A549 (cell line): ENCODE results near the gene NFATC4. TPM values are rescaled to one million over a fixed set of nuclear protein-coding genes. Genes with fewer than 3 reads are reported as not detected.

Experiments used
- ATAC-seq, 2 experiments: fragments of 200-7000 bp in 1 of 2; fragments of >200 bp in 1 of 2; cut with Nextera tagmentation in 1 of 2; cut with Tn5 transposase in 1 of 2; 3 replicates each; pipeline versions ENCODE4 v1.8.0 to v1.9.1; 2018 to 2020; ENCODE audit warnings: mild to moderate bottlenecking in 1 of 2, moderate library complexity in 1 of 2
- CTCF ChIA-PET: fragments of 300-600 bp; sonication (Branson Sonifier 250); formaldehyde crosslinking; extraction: SDS; loops from one replicate; lab custom pipeline; 2021; ENCODE audit warnings: antibody characterized with exemption, inconsistent platforms; lab: Yijun Ruan, JAX
- POLR2A ChIA-PET: fragments of 350-600 bp; formaldehyde crosslinking; extraction: SDS; loops from one replicate; lab custom pipeline; 2021; ENCODE audit warnings: antibody characterized with exemption, inconsistent platforms; lab: Yijun Ruan, JAX
- DNase-seq, 2 experiments: peaks; one replicate each; pipeline versions ENCODE4 v3.0.0 to v3.0.0-alpha.2; 2011 to 2016; ENCODE audit warnings: low read depth in 1 of 2, low spot score in 1 of 2
- FAIRE-seq: peaks from 2 replicates; lab custom pipeline; 2011; peaks lifted over from hg19 to GRCh38; lab: Jason Lieb, UNC
- H3K27ac ChIP-seq, 2 experiments: fragments of >200 bp; sonication (Bioruptor Twin); formaldehyde crosslinking; 3 replicates each; pipeline ENCODE4 v1.5.1; 2016 to 2017
- H3K4me1 ChIP-seq: fragments of >200 bp; sonication (Bioruptor Twin); formaldehyde crosslinking; 3 replicates; pipeline ENCODE4 v1.6.1; 2016
- H3K4me2 ChIP-seq: fragments of >200 bp; sonication (Bioruptor Twin); formaldehyde crosslinking; 3 replicates; pipeline ENCODE4 v1.6.1; 2016
- H3K4me3 ChIP-seq: fragments of >200 bp; sonication (Bioruptor Twin); formaldehyde crosslinking; 3 replicates; pipeline ENCODE4 v1.5.1; 2016
- H3K9me3 ChIP-seq: fragments of >200 bp; sonication (Bioruptor Twin); formaldehyde crosslinking; 3 replicates; pipeline ENCODE4 v1.6.1; 2016
- CBX2 ChIP-seq: fragments of 200-600 bp; sonication (generic); IDR thresholded peaks from 2 replicates; pipeline ENCODE4 v1.6.1; 2016; ENCODE audit warnings: low read depth, mild to moderate bottlenecking, borderline replicate concordance
- CEBPB ChIP-seq, 2 experiments: fragments of >200 bp in 1 of 2; sonication (Bioruptor Twin) in 1 of 2; formaldehyde crosslinking in 1 of 2; IDR thresholded peaks; 2 replicates each; pipeline ENCODE4 v1.6.1; 2012 to 2016
- EP300 ChIP-seq, 2 experiments: fragments of >200 bp; sonication (Bioruptor Twin); formaldehyde crosslinking; IDR thresholded peaks; 2 replicates in 1 of 2; 3 replicates in 1 of 2; pipeline ENCODE4 v1.6.1; 2016 to 2017
- FOSL2 ChIP-seq, 2 experiments: fragments of 450-650 bp in 1 of 2; fragments of >200 bp in 1 of 2; sonication (Bioruptor Twin) in 1 of 2; formaldehyde crosslinking; IDR thresholded peaks; 2 replicates each; pipeline versions ENCODE4 v1.5.0 to v1.6.1; 2016 to 2020; ENCODE audit warnings: mild to moderate bottlenecking in 1 of 2, moderate library complexity in 1 of 2
- HDAC2 ChIP-seq: fragments of 200-600 bp; sonication (generic); IDR thresholded peaks from 2 replicates; pipeline ENCODE4 v1.6.1; 2016
- HOXB13 ChIP-seq: fragments of 250-450 bp; sonication (Bioruptor Pico); IDR thresholded peaks from 2 replicates; pipeline ENCODE4 v1.5.0; 2020; ENCODE audit warnings: low read depth, mild to moderate bottlenecking, moderate library complexity
- JUNB ChIP-seq: fragments of >200 bp; sonication (Bioruptor Twin); formaldehyde crosslinking; IDR thresholded peaks from 2 replicates; pipeline ENCODE4 v1.6.1; 2016
- KDM1A ChIP-seq: fragments of 200-600 bp; sonication (generic); IDR thresholded peaks from 2 replicates; pipeline ENCODE4 v1.6.1; 2016; ENCODE audit warnings: low read depth, mild to moderate bottlenecking
- MAZ ChIP-seq: fragments of 150-350 bp; IDR thresholded peaks from 2 replicates; pipeline ENCODE4 v1.6.1; 2014; ENCODE audit warnings: antibody characterized with exemption, low read depth, low read length, borderline replicate concordance
- PHF8 ChIP-seq: fragments of 200-600 bp; sonication (generic); IDR thresholded peaks from 2 replicates; pipeline ENCODE4 v1.6.1; 2016; ENCODE audit warnings: low read depth, mild to moderate bottlenecking, antibody characterized with exemption, moderate library complexity, borderline replicate concordance
- POLR2A ChIP-seq: IDR thresholded peaks from 2 replicates; pipeline ENCODE4 v1.6.1; 2012; ENCODE audit warnings: mild to moderate bottlenecking, low read length
- RAD21 ChIP-seq, 2 experiments: fragments of >200 bp in 1 of 2; sonication (Bioruptor Twin) in 1 of 2; formaldehyde crosslinking in 1 of 2; IDR thresholded peaks in 1 of 2; conservative IDR thresholded peaks in 1 of 2; 2 replicates in 1 of 2; 3 replicates in 1 of 2; pipeline ENCODE4 v1.6.1; 2012 to 2018; ENCODE audit warnings: inconsistent platforms in 1 of 2
- RARB ChIP-seq: fragments of 250-450 bp; sonication (Bioruptor Pico); IDR thresholded peaks from 2 replicates; pipeline ENCODE4 v1.8.0; 2021; ENCODE audit warnings: mild to moderate bottlenecking, moderate library complexity
- SMC3 ChIP-seq: fragments of >200 bp; sonication (Bioruptor Twin); formaldehyde crosslinking; IDR thresholded peaks from 3 replicates; pipeline ENCODE4 v1.6.1; 2018; ENCODE audit warnings: inconsistent platforms
- ZC3H11A ChIP-seq: fragments of 450-650 bp; IDR thresholded peaks from 2 replicates; pipeline ENCODE4 v1.6.1; 2014; ENCODE audit warnings: antibody characterized with exemption, mild to moderate bottlenecking
- ZNF302 ChIP-seq: fragments of 250-450 bp; sonication (Bioruptor Pico); IDR thresholded peaks from 2 replicates; pipeline ENCODE4 v1.9.0; 2021; ENCODE audit warnings: inconsistent platforms, mild to moderate bottlenecking, moderate library complexity
- ZSCAN20 ChIP-seq: fragments of 250-450 bp; sonication (Bioruptor Pico); IDR thresholded peaks from 2 replicates; pipeline ENCODE4 v1.8.0; 2022; ENCODE audit warnings: mild to moderate bottlenecking, moderate library complexity
- WGBS: methylation state at CpG from one replicate; pipeline ENCODE4 v1.1.6; 2017; ENCODE audit errors: missing lambda C conversion rate; 5-methylcytosine and 5-hydroxymethylcytosine counted together
- polyA plus RNA-seq, 4 experiments: library from polyadenylated mRNA; depleted of rRNA in 3 of 4; stranded (reverse); fragments of >200 nt; fragmentation: RNase III in 1 of 4; extraction: RNeasy Plus Mini Kit Qiagen cat#74134 plus additional on column Dnase treatment in 1 of 4; gene quantifications; 2 replicates in 3 of 4; 3 replicates in 1 of 4; pipeline ENCODE4 v1.2.3, GENCODE V29; 2011 to 2017
- TF ChIP-seq, protein P1 (sequence below): fragments of >200 bp; sonication (Bioruptor Twin); formaldehyde crosslinking; IDR thresholded peaks from 3 replicates; pipeline ENCODE4 v1.5.1; 2016

Gene NFATC4
- polyA plus RNA-seq, 2 of the 4 experiments (the other 2 are of a cell fraction): 0.04 to 0.32 TPM

DNA sequence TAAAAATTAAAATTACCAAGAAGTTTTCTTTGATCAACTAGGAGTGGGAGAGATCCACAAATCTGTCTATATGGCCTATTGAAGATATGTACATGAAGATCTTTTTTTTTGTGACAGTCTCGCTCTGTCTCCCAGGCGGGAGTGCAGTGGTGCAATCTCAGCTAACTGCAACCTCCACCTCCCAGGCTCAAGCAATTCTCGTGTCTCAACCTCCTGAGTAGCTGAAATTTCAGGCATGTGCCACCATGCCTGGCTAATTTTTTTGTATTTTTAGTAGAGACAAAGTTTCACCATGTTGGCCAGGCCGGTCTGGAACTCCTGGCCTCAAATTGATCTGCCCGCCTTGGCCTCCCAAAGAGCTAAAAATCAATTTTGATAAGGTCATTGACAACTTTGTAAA, 4.6 kb upstream of the NFATC4 start:
- no peak overlapping the region for H3K4me2 ChIP-seq
- no peak overlapping the region for H3K4me3 ChIP-seq
- H3K9me3 ChIP-seq: no peaks in the 10 kb centered on the region
- WGBS: 78% methylated on average over 5 of the region's 5 CpGs
- peaks cover 15% of the 10 kb centered on the region for H3K4me1 ChIP-seq
- FAIRE-seq (no peak), DNase-seq (no peak), ATAC-seq (no peak)
- H3K27ac ChIP-seq: no peak overlapping the region
- TF ChIP-seq JUNB: no peak
- TF ChIP-seq ZNF302 (CRISPR knock-in tag): no peak
- TF ChIP-seq CBX2: no peak
- TF ChIP-seq RARB (CRISPR knock-in tag): no peak
- no peak for TF ChIP-seq CEBPB (IDR thresholded peaks at IDR 0.05)
- TF ChIP-seq HOXB13: no peak
- TF ChIP-seq KDM1A: no peak
- no peak for TF ChIP-seq MAZ
- no peak for TF ChIP-seq ZSCAN20
- TF ChIP-seq POLR2A: no peak
- no peak for TF ChIP-seq FOSL2 (IDR thresholded peaks at IDR 0.05)
- TF ChIP-seq FOSL2 (CRISPR knock-in tag; IDR thresholded peaks at IDR 0.05): no peak
- TF ChIP-seq EP300 (IDR thresholded peaks at IDR 0.05): no peak
- POLR2A ChIA-PET: no interaction called here
- CTCF ChIA-PET: interaction anchor here (1.6 to 4.5 kb wide), 4 partner anchors 30 to 68 kb away, joined by 8 to 30 read pairs (median 18); partner anchors contain the start of gene CIDEB

- TF ChIP-seq HDAC2: no peak
- no peak overlapping the region for H3K4me3 ChIP-seq
- ChIA-PET POLR2A (interaction anchor here (1.0 to 2.2 kb wide), 2 partner anchors 65 to 67 kb away, joined by 5 to 7 read pairs; partner anchors contain the start of gene KHNYN), CTCF (interaction anchor here (0.7 to 2.2 kb wide), 10 partner anchors 9 to 72 kb away, joined by 3 to 32 read pairs (median 6); partner anchors contain the start of gene KHNYN)
- DNase-seq (no peak), ATAC-seq (no peak), FAIRE-seq (no peak)
- no peak overlapping the region for H3K27ac ChIP-seq
- H3K9me3 ChIP-seq: no peaks in the 10 kb centered on the region
- 69% methylated on average over 1 of the region's 1 CpG for WGBS
- peaks cover 15% of the 10 kb centered on the region for H3K4me1 ChIP-seq
- no peak overlapping the region for H3K4me2 ChIP-seq
These were observed 3.1 kb upstream of the NFATC4 start for GRCh38 chr14:24364841-24365240.

- peak; percentile 24 to 77; a peak in 4 of 6 replicates for ATAC-seq
- H3K9me3 ChIP-seq: no peaks in the 10 kb centered on the region
- H3K27ac ChIP-seq: peak overlapping the region; percentile 45 to 62; a peak in 4 of 6 replicates
- DNase-seq: peak; percentile 33 to 86
- peak overlapping the region; percentile 39; the same call in 2 of the 3 replicates for H3K4me3 ChIP-seq
- TF ChIP-seq ZC3H11A (no peak), RAD21 (conservative IDR thresholded peaks at IDR 0.05 in 1 of 2, IDR thresholded peaks at IDR 0.05 in 1 of 2) (peak; percentile 41 to 46; a peak in 3 of 5 replicates), PHF8 (no peak), SMC3 (peak; percentile 52)
- TF ChIP-seq, protein P1, sequence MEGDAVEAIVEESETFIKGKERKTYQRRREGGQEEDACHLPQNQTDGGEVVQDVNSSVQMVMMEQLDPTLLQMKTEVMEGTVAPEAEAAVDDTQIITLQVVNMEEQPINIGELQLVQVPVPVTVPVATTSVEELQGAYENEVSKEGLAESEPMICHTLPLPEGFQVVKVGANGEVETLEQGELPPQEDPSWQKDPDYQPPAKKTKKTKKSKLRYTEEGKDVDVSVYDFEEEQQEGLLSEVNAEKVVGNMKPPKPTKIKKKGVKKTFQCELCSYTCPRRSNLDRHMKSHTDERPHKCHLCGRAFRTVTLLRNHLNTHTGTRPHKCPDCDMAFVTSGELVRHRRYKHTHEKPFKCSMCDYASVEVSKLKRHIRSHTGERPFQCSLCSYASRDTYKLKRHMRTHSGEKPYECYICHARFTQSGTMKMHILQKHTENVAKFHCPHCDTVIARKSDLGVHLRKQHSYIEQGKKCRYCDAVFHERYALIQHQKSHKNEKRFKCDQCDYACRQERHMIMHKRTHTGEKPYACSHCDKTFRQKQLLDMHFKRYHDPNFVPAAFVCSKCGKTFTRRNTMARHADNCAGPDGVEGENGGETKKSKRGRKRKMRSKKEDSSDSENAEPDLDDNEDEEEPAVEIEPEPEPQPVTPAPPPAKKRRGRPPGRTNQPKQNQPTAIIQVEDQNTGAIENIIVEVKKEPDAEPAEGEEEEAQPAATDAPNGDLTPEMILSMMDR: peak; percentile 43
- POLR2A ChIA-PET: interaction anchor here (1.0 to 2.2 kb wide), 3 partner anchors 43 to 66 kb away, joined by 3 to 7 read pairs (median 5); partner anchors contain the start of gene KHNYN
- peak overlapping the region; percentile 69 for H3K4me2 ChIP-seq
- CTCF ChIA-PET: interaction anchor here (0.6 to 2.2 kb wide), 22 partner anchors 8 to 92 kb away, joined by 3 to 32 read pairs (median 4); partner anchors contain the start of gene KHNYN
- no peak for FAIRE-seq
- peaks cover 15% of the 10 kb centered on the region for H3K4me1 ChIP-seq
- WGBS: 44% methylated on average over 26 of the region's 28 CpGs
These were observed 2.2 kb upstream of the NFATC4 start for GRCh38 chr14:24365600-24366412.
